ENCODE measurements around the gene NAT8L.

DNA sequence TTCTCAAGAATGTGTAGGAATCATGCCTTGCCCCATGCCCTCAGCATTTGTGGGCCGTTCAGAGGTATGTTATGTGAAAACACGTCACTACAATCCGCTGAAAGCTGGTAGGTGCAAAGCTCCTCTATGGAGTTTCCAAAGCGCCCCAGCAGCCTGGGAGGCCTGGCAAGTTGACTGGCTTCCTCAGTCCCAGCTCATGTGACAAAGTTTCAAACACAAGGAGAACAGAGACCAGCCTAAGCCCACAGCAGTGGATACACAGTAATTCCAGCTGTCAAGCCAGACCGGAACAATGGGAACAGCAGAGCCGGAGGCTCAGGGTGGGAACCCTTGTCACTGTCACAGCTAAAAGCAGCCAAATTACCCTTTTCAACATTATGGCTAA is 33.5 kb downstream of the NAT8L start:
- TF ChIP-seq POLR2A (IDR thresholded peaks at IDR 0.05), result no peak
- TF ChIP-seq, protein P1, sequence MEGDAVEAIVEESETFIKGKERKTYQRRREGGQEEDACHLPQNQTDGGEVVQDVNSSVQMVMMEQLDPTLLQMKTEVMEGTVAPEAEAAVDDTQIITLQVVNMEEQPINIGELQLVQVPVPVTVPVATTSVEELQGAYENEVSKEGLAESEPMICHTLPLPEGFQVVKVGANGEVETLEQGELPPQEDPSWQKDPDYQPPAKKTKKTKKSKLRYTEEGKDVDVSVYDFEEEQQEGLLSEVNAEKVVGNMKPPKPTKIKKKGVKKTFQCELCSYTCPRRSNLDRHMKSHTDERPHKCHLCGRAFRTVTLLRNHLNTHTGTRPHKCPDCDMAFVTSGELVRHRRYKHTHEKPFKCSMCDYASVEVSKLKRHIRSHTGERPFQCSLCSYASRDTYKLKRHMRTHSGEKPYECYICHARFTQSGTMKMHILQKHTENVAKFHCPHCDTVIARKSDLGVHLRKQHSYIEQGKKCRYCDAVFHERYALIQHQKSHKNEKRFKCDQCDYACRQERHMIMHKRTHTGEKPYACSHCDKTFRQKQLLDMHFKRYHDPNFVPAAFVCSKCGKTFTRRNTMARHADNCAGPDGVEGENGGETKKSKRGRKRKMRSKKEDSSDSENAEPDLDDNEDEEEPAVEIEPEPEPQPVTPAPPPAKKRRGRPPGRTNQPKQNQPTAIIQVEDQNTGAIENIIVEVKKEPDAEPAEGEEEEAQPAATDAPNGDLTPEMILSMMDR (IDR thresholded peaks at IDR 0.05), result no peak
